ENCODE measurements around the gene APOBEC3C.
"Not testable (repeated sequence)": the region's sequence is repeated elsewhere in the genome, so short reads cannot be mapped to it uniquely, and the experiment has no call there.

The APOBEC3C gene

GRCh38 chr22:39013942-39014722, at the start of gene APOBEC3C:
Gene APOBEC3C (plus strand): TSS chr22:39014257. CDS start chr22:39014363, 106 bp downstream.
- peak; percentile 54 for DNase-seq

- no peak for DNase-seq
Observed at GRCh38 chr22:38964306-38964705, 49.8 kb upstream of the APOBEC3C start.

GRCh38 chr22:38964989-38965388, 49.1 kb upstream of the APOBEC3C start:
- DNase-seq = no peak

- DNase-seq = no peak
Observed at GRCh38 chr22:38965614-38966379, 48.3 kb upstream of the APOBEC3C start.

DNA sequence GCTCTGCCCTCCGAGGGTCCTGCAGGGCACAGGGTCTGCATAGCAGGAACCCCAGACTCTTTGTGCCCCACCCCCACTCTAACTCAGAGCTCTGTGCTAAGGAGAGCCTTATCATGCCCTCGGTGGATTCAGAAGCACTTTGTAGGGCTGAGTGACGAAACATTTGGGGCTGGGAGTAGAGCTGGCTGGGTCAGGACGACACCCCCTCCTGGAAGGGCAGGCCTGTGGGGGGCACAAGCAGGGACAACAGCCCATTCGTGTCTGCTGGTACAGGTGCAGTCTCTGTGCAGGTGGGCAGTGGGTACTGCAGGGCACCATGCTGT, 47.7 kb upstream of the APOBEC3C start:
- DNase-seq = no peak

DNA sequence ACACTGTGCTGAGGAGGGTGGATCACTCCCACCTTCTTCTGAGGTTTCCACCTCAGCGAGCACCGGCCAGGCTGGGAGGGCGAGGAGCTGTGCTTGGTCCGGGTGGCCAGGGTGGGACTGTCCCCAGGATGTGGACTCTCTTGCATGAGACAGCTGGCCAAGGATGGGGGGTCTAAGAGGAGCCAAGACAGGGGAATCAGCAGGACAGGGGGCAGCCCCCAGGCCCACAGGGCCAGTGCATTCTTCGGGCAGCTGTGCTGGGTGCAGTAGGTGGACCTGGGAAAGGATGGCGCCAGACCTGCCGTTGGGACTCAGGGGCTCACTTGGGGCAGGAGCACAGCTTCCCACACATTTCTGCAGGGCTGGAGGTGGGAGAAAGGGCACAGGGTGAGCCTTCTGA, 47.1 kb upstream of the APOBEC3C start:
- DNase-seq = no peak

GRCh38 chr22:38967451-38968450, 46.3 kb upstream of the APOBEC3C start:
- no peak for DNase-seq

- DNase-seq = no peak
Observed at GRCh38 chr22:38968801-38969200, 45.3 kb upstream of the APOBEC3C start.

- DNase-seq = no peak
Observed at GRCh38 chr22:38970551-38970950, 43.5 kb upstream of the APOBEC3C start.

- no peak for DNase-seq
Observed at GRCh38 chr22:38971202-38971601, 42.9 kb upstream of the APOBEC3C start.

DNA sequence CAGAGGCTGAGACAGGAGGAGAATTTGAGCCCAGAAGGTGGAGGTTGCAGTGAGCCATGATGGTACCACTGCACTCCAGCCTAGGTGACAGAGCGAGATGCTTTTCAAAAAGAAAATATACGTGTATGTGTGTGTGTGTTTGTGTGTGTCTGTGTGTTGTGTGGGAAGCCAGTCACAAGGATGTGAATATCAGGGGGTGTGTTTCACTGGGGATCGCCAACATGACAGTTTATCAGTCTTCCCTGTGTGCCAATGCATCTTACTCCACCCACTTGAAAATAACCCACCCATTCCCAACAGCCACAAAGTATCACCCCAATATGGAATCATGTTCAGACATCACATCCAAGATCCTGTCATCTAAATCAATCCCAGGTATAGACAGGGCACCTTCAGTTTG, 42.3 kb upstream of the APOBEC3C start:
- DNase-seq = no peak

GRCh38 chr22:38972558-38972957, 41.5 kb upstream of the APOBEC3C start:
- no peak for DNase-seq

DNA sequence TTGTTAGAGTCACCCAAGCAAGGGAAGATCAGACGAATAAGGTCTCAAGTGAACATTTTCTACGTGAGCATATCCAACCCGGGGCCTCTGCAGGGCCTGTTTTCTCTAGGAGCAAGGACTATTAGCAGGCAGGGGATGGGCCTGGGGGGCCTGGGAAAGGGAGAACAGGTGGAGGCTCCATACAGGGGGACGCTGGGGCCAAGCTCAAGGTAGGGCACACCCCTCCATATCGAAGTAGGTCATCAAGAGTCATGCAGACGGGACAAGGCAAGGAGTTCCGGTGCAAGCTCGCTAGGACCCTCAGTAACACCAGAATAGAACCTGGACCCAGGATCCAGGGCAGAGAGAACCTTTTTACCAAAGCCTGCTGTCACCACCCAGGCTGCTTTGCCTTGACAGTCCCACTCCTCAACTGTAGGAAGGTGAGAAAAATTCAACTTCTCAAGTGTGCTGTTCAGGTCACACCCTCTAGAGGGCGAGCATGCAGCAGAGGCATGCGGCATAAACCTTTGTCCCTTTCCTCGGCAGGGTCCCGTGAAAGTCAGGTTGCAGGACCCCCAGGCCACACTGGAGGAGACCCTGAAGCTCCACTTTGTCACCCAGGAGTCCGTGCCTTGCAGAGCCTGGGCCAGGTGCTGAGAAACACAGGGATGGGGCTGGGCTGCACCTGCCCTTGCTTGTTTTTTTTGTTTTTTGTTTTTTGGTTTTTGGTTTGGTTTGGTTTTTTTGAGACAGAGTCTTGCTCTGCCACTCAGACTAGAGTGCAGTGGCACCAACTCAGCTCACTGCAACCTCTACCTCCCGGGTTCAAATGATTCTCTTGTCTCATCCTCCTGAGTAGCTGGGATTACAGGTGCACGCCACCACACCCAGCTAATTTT, 40.5 kb upstream of the APOBEC3C start:
- DNase-seq = peak; percentile 19

DNA sequence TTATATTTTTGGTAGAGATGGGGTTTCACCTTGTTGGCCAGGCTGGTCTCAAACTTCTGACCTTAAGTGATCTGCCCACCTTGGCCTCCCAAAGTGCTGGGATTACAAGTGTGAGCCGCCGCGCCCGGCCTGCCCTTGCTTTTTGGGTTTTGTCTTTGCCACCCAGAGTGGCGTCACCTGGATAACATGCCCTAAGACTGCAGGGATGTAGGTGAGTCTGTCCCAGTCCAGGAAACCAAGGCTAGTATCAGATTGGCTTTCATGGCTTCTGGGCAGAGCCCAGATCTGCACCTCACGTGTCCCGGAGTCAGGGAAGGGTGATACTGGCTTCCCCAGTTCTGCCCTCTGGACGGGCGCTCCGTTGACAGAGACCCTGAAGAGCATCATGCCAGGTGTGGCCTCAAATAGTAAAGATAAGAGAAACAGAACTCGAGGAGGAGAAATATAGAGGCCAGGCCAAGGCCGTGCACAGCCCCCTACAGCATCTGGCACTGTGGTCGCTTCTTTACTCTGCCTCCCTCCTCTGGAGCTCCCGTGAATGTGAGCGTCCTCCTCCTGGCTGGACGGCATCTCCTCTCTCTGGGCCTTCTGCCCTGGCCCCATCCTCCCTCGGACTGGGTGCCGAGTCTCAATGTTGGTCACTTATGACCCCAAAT, 39.8 kb upstream of the APOBEC3C start:
- DNase-seq = no peak

- DNase-seq = no peak
Observed at GRCh38 chr22:38974826-38975175, 39.3 kb upstream of the APOBEC3C start.

- not testable (repeated sequence) for DNase-seq
Observed at GRCh38 chr22:38977289-38977688, 36.8 kb upstream of the APOBEC3C start.

GRCh38 chr22:38980587-38980986, 33.5 kb upstream of the APOBEC3C start:
- DNase-seq = not testable (repeated sequence)

GRCh38 chr22:38981005-38981991, 32.8 kb upstream of the APOBEC3C start:
- DNase-seq = peak; percentile 10

DNA sequence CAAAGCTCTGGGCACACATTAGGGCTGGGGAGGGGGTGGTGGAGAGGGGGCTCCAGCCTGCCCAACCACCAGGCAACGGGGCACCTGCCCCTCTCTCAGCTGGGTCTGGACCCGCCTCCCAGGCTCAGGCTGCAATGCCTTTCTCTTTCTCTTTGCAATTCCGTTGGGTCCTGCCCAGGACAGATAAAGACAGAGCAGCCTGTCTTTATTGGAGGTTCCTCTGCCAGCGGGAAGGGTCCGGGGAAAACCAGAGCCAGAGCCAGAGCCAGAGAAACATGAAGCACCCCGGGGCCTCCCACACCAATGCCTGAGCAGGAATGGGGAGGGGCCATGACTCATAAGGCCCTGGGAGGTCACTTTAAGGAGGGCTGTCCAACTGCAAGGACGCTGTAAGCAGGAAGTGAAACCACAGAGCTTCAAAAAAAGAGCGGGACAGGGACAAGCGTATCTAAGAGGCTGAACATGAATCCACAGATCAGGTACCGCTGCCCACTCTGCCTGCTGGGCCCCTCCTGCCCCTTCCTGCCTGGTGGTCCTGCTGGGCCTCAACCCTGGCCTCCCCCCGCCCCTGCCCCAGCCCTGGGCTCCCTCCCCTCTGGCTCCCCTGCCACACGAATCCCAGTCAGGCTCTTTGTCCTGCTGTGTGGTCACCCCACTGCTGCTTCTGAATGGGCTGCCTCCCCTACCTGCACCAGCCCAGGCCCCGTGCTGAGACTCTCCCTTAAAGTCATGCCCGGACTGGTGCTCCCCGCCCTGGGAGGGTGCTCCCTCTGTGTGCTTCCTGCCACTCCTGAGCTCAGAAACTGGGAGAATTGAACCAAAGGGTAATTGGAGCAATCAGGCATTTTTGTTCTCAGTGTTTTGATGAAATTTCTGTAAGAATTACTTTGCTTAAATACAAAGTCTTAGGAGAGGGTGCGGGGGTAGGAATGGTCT, 31.8 kb upstream of the APOBEC3C start, which contains the start of gene APOBEC3B:
APOBEC3B (plus strand) TSS at position 356 of the 936 bp plus-strand sequence; CDS start at position 463, 107 bp downstream.
- peak; percentile 46 for DNase-seq
